Right lobe of liver (tissue), 6 donors: ENCODE measurements around the gene ABL1. TPM values are rescaled to one million over a fixed set of nuclear protein-coding genes. Genes with fewer than 3 reads are reported as not detected.

Experiments
- ATAC-seq, 4 donors: fragments of 200-7000 bp; cut with Tn5 transposase; one replicate each; pipeline ENCODE4 v1.9.1; 2020; ENCODE audit warnings: mild to moderate bottlenecking in 4 of 4, moderate library complexity in 4 of 4
- DNase-seq, 3 donors: peaks; one replicate each; pipeline ENCODE4 v3.0.0-alpha.2; 2020
- H3K27ac ChIP-seq, 3 donors: fragments of 200-600 bp; one replicate each; pipeline ENCODE4 v1.8.0; 2022
- H3K27me3 ChIP-seq, 2 donors: fragments of 200-600 bp; one replicate each; pipeline ENCODE4 v1.8.0; 2022
- H3K36me3 ChIP-seq, 4 donors: fragments of 200-600 bp; sonication (generic) in 1 of 4; one replicate each; pipeline versions ENCODE4 v1.5.1 to v1.8.0; 2017 to 2022; ENCODE audit warnings: control low read depth in 1 of 4
- H3K4me1 ChIP-seq, 4 donors: fragments of 200-600 bp; sonication (generic) in 1 of 4; one replicate each; pipeline versions ENCODE4 v1.5.1 to v1.8.0; 2017 to 2022; ENCODE audit warnings: control low read depth in 1 of 4
- H3K4me3 ChIP-seq, 3 donors: fragments of 200-600 bp; one replicate each; pipeline ENCODE4 v1.8.0; 2022
- H3K9me3 ChIP-seq, 4 donors: fragments of 200-600 bp; sonication (generic) in 1 of 4; one replicate each; pipeline versions ENCODE4 v1.5.1 to v1.8.0; 2017 to 2022; ENCODE audit warnings: control low read depth in 1 of 4
- CTCF ChIP-seq, 4 donors: fragments of 200-600 bp in 3 of 4; fragments of 450-650 bp in 1 of 4; IDR thresholded peaks; one replicate each; pipeline versions ENCODE4 v1.5.1 to v1.8.0; 2016 to 2022; ENCODE audit warnings: antibody characterized with exemption in 4 of 4, mild to moderate bottlenecking in 2 of 4
- POLR2A ChIP-seq: fragments of 450-650 bp; IDR thresholded peaks from one replicate; pipeline ENCODE4 v1.6.1; 2017; ENCODE audit warnings: antibody characterized with exemption, mild to moderate bottlenecking
- WGBS: methylation state at CpG from one replicate; pipeline ENCODE4 v1.1.6; 2018; ENCODE audit warnings: low coverage, low lambda C conversion rate; ENCODE audit not compliant: insufficient coverage; ENCODE audit errors: missing lambda C conversion rate; 5-methylcytosine and 5-hydroxymethylcytosine counted together
- intact Hi-C, 2 donors: fragments of 100-400 bp; cut with DNase I; formaldehyde crosslinking; loops; one replicate each; pipeline versions ENCODE4 v1.11.2 to v1.14.1; 2022
- total RNA-seq, 6 experiments: library from RNA; depleted of rRNA in 2 of 6; stranded (reverse); fragments of >200 nt in 2 of 6; fragmentation: NEBNext Ultra II Directional in 3 of 6; extraction: Animal tissue kit (Norgen Biotek cat#: 25700) in 3 of 6; gene quantifications; one replicate each; pipeline versions ENCODE4 v1.1.0 to v1.2.4, GENCODE V29; 2016 to 2023
- donor health status: DM: no; HTN: yes; CAD: no.
- donor health status: DM: no; HTN: no; CAD: no.
- donor health status: DM: no; HTN: no; CAD: no.
- donor health status: DM: no; HTN: yes; CAD: no.
- donor health status: DM: no; HTN: yes; CAD: no.

ABL1 gene
- total RNA-seq, 6 experiments from 2014 or later: 17.0 to 25.8 (median 18.8) TPM

- H3K4me1 ChIP-seq: no peaks in the 10 kb centered on the region
- no peak for ATAC-seq
- DNase-seq: no peak
- TF ChIP-seq CTCF (IDR thresholded peaks at IDR 0.05) (no peak), POLR2A (no peak)
- H3K36me3 ChIP-seq: no peaks in the 10 kb centered on the region
- H3K9me3 ChIP-seq: no peaks in the 10 kb centered on the region
- 61% methylated on average over 14 of the region's 48 CpGs for WGBS
- no peaks in the 10 kb centered on the region for H3K27me3 ChIP-seq
- H3K27ac ChIP-seq: no peak overlapping the region
- H3K4me3 ChIP-seq: no peak overlapping the region
- intact Hi-C loops: no loop called here
Observed at GRCh38 chr9:130904070-130905044, 69.3 kb downstream of the ABL1 start.

GRCh38 chr9:130905125-130905901, 70.3 kb downstream of the ABL1 start:
- H3K36me3 ChIP-seq: no peaks in the 10 kb centered on the region
- intact Hi-C loops: no loop called here
- no peak overlapping the region for H3K4me3 ChIP-seq
- TF ChIP-seq CTCF (IDR thresholded peaks at IDR 0.05) (no peak), POLR2A (no peak)
- no peak overlapping the region for H3K27ac ChIP-seq
- 75% methylated on average over 21 of the region's 24 CpGs for WGBS
- DNase-seq: no peak
- H3K27me3 ChIP-seq: no peaks in the 10 kb centered on the region
- no peaks in the 10 kb centered on the region for H3K4me1 ChIP-seq
- H3K9me3 ChIP-seq: no peaks in the 10 kb centered on the region
- no peak for ATAC-seq

- Histone ChIP-seq H3K27ac (no peak overlapping the region), H3K9me3 (no peaks in the 10 kb centered on the region), H3K4me3 (no peak overlapping the region), H3K27me3 (no peaks in the 10 kb centered on the region), H3K4me1 (no peaks in the 10 kb centered on the region), H3K36me3 (no peaks in the 10 kb centered on the region)
- ATAC-seq: no peak
- no peak for TF ChIP-seq CTCF (IDR thresholded peaks at IDR 0.05)
- TF ChIP-seq POLR2A: no peak
- DNase-seq: no peak
- intact Hi-C loops: no loop called here
- 62% methylated on average over 15 of the region's 24 CpGs for WGBS
Observed at GRCh38 chr9:130905902-130906734, 71.1 kb downstream of the ABL1 start.

GRCh38 chr9:130906735-130907416, 71.8 kb downstream of the ABL1 start:
- Histone ChIP-seq H3K4me1 (no peaks in the 10 kb centered on the region), H3K4me3 (no peak overlapping the region), H3K27ac (no peak overlapping the region), H3K27me3 (no peaks in the 10 kb centered on the region), H3K36me3 (no peaks in the 10 kb centered on the region), H3K9me3 (no peaks in the 10 kb centered on the region)
- DNase-seq: no peak
- TF ChIP-seq POLR2A: no peak
- no peak for TF ChIP-seq CTCF (IDR thresholded peaks at IDR 0.05)
- no peak for ATAC-seq
- intact Hi-C loops: no loop called here
- WGBS: 61% methylated on average over 13 of the region's 21 CpGs
